Activated T-helper 1 cell treated with Interleukin-2 at 50 U/mL for 16 hours (primary cell): ENCODE data around the gene IQCE.

ENCODE experiments used
- DNase-seq: peaks from one replicate; pipeline ENCODE4 v3.0.0-alpha.2; 2020; ENCODE audit warnings: low read depth

Gene IQCE

GRCh38 chr7:2663121-2663886 is 104.5 kb downstream of the IQCE start:
- no peak for DNase-seq

- no peak for DNase-seq
These were observed 105.2 kb downstream of the IQCE start for GRCh38 chr7:2663960-2664359.
